SK-N-DZ (cell line): Measurements from ENCODE around the gene SMC6.

Experiments
- DNase-seq: peaks from one replicate; pipeline ENCODE4 v3.0.0-alpha.2; 2015; ENCODE audit warnings: low spot score

Gene SMC6

GRCh38 chr2:17652681-17653394 lies 100.8 kb downstream of the SMC6 start:
- DNase-seq = no peak

GRCh38 chr2:17649026-17649425 lies 104.6 kb downstream of the SMC6 start:
- DNase-seq = no peak

DNA sequence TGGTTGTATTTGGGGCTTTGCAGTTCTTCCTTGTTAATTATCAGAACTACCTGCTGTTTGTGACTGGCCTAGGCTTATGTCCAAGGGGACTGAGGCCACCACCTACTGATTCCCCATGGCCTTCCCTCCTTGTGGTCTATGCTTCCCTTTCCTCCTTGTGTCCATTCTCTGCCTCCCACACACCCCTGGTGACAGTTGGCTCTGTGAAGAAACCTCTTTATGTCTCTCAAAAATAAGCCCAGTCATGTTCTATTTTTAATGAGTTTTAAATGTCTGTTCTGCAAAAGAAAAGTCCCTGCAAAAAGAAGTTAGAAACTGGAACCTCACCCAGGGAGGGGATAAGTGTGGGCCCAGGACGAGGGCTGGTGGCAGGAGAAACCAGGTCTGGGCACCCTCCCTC lies 105.0 kb downstream of the SMC6 start:
- DNase-seq = no peak

DNA sequence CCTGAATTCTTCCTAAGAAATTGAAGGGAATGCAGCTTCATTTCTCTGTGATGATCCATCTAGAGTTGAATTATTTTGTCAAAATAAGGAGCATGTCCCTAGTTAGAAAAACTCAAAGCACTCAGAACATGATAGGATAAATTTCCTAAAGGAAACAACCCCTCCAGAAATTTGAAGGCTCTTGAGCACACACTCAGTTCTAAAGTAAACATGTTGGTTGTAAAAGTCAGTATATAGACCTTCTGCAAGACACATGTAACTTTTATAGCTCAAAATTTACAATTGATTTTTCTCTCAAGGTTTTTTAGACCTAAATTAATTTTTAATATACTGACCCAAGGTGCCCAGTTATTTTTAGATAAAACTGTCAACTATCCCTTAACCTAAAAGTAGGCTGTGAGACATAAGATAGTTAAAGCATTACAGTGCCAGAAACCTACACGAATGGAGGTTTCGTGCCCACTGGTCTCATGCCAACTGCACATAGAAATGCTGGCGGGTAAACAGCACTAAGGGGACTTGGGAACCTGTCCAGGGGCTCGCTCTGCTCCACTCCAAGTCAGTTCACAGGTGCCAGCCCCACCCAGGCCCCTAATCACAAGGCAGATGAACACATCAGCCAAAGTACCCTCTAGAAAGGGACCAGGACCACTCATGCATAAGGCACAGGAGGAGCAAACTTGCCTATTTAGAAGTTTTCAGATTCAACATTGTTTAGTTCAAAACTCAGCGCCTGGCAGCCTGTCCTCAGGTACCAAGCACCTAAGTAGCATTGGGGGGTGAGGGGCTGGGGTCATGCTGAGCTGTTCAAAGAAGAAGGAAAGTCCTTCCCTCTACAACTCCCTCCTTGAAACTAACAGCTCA lies 106.5 kb downstream of the SMC6 start:
- DNase-seq = no peak

- peak; percentile 54 for DNase-seq
Measured at GRCh38 chr2:17646081-17646554, 107.5 kb downstream of the SMC6 start.

- no peak for DNase-seq
Measured at GRCh38 chr2:17644997-17645720, 108.5 kb downstream of the SMC6 start.

- no peak for DNase-seq
Measured at GRCh38 chr2:17643031-17643615, 110.5 kb downstream of the SMC6 start.

DNA sequence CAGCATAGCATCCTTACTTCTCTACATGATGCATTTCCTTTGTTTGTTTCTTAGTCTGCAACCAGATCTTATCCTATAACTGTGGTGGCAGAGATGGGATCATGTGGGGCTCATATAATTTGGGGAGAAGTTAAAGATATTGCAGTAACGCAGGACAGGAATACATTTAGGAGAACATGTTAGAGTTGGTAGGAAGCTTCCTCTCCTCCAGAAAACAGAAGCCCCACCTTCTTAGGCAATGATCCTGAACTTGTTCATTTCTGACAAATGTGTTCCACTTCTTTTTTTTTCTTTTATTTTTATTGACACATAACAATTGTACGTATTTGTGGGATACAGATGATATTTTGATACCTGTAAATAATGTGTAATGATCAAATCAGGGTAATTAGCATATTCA lies 113.2 kb downstream of the SMC6 start:
- no peak for DNase-seq

- DNase-seq = no peak
Measured at GRCh38 chr2:17638196-17638743, 115.3 kb downstream of the SMC6 start.

DNA sequence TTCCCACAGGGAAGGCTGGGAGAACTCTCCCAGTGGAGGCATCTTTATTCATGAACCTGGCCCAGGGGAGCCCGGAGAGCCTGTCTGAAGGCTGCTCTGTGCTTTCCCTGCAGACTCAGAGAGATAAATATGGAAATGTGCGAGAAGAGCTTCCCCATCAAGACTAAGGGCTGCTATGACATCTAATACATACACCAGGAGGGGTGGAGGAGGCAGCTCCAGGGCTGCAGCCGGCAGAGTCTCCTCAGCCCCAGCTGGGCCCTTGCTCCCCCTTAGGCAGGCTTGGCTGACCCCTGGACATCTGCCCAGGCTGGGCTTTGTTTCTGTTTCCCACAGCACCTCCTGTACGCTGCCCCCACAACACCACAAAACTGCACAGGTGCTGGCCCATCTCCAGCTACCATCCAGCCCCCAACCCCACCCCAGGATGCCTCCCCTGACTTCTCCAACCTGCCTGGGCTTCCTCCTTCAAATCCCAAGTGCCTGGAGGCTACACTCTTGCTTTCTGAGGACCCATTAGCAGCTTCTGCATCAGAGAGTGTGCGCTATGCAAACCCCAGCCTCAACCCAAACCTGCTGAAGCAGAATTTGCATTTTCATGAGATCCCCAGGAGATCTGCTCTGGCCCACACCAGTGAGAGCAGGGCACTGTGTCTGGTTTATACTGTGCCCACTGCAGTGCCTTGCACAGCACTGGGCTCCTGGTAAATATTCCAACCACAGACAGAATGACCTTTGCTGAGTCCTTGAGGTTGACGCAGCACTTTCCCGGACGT lies 116.3 kb downstream of the SMC6 start:
- DNase-seq = no peak

DNA sequence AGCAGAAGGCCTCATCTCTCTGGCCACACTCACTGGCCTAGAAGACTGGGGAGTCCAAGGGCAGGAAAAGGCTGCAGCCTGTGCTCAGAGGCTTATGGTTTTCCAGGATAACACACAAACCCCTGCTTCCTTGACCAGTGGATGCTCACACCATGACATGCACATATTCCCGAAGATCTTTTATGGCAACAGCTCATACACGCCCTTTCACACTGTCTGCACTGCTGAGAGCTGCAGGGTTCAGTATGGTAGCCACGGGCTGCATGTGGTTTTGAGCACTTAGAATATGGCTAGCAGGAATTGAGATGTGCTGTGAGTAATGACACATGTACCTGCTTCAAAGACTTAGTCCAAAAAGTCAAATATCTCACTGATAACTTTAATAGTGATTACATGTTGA lies 117.4 kb downstream of the SMC6 start:
- no peak for DNase-seq

- DNase-seq = no peak
Measured at GRCh38 chr2:17634997-17635396, 118.6 kb downstream of the SMC6 start.

DNA sequence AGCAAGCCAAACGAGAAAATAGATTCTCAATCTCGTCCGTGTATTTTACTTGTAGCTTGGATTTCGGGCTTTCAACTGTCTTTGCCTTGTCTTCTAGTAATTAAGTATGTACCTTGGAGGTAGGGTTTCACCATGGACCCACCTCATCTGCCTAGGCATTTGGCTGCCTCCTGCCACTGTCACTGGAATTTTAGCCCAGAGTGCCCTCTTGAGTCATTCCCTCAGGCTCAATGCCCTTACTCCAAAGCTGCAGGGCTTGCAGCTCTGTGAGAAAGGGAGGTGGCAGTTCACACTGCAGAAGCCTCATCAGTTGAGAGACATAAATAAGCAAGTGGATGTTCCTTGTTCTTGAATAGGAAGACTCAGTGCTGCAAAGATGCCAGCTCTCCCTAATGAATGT lies 123.5 kb downstream of the SMC6 start:
- no peak for DNase-seq

DNA sequence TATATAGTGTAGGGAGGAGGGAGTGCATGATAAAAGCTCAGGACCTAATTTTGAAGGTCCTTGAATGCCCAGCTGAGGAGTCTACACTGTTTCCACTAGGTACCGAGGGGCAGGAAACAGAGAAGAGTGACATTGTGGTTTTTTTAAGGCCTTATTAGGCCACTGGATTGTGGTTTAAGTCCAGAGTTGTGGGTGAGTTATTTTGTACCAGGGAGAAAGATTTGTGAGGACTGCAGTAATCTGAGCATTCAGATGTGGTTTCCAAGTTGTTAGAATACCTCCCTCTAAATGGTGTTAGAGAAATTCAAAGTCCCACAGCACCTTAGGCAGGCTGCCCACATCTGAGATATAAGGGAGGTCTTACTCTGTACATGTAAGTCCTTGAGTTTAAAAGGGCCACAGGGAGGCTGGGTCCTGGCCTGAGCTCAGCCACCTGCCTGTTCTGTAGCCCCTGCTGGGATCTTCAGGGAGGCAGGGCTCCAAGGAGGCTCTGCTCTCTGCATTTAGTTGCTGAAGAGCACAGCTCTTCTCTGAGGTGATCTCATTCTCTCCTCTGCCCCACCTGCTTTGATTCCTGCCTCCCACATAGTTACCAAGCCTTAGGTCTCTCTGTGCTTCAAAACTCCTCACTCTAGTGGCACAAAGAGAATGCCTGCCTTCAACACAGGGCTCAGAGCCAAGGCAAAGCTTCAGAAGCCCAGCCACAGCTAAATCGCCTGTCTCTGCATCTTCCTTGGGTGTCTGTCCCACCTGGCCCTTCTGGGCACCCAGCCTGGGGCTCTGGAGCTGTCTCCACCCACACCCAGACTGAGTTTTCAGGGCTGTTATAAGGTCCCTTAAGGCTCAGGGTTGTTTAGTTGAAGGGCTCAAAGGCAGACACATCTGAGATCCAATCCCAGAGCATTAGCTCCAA lies 125.0 kb downstream of the SMC6 start:
- no peak for DNase-seq

GRCh38 chr2:17627434-17627833 lies 126.2 kb downstream of the SMC6 start:
- DNase-seq = no peak

DNA sequence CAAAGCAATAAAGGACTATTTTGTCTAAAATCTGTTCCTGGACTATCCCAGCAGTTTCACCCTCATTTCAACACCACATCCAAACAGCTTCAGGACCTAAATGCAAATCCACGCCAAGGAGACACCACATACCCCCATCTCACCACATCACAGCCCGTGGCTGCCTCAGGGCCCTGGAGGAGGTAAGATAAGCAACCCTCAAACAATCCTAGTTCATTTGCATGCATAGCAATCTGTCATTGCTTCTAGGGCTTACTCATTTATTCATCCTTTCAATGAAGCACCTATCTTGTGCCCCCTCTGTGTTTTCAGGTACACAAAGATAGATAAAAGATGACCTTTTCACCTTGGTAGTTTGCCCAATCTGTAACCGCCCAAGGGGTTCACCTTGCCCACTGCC lies 126.6 kb downstream of the SMC6 start:
- DNase-seq = no peak

DNA sequence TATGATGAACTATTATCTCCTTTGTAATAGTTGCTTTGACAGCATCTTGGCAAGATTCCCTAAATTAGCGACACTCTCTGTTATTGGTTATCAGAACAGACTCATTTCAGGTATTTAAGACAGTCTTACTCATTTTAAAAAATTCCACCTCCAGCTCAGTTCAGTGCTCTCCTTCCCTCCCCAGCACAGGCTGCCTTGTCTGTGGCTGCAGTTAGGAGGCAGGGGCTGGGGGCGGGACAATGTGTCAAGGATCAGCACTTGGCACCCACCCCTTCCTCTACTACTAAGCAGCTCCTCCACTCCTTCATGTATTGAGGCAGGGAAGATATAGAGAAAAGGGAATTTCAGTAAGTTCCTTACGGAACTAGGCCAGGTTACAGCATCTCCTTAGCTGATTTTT lies 128.2 kb downstream of the SMC6 start:
- no peak for DNase-seq

DNA sequence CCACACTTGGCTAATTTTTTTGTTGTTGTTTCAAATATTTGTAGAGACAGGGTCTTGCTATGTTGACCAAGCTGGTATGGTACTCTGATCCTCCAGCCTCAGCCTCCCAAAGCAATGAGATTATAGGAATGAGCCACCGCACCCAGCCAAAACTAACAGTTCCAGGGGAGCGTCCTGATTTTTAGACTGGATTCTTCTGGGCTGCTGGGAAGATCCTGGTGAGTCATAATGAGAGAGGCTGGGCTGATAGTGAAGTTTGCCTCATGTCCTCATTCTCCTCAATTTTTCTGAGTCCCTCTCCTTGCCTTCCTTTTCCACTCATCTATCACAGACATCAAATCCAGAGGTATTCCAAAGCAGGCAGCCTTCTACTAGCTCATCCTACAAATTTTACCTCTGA lies 131.8 kb downstream of the SMC6 start:
- no peak for DNase-seq

DNA sequence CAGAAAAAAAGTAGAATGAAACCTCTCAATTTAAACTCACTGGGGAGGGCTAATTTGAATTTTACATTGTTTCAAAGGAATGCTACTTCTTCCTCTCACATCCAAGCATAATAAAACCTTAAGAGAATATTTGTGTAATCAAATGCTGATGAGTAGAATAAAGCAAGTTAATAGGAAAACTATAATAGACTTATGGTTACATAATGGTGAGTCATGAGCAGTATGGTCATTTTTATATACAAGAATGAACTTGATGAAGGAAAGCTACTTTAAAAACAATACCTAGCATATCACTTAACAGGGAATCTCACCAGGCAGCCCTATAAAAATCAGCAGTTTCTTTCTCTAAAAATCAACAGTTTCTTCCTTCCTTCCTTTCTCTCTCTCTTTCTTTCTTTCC lies 132.8 kb downstream of the SMC6 start:
- DNase-seq = no peak

DNA sequence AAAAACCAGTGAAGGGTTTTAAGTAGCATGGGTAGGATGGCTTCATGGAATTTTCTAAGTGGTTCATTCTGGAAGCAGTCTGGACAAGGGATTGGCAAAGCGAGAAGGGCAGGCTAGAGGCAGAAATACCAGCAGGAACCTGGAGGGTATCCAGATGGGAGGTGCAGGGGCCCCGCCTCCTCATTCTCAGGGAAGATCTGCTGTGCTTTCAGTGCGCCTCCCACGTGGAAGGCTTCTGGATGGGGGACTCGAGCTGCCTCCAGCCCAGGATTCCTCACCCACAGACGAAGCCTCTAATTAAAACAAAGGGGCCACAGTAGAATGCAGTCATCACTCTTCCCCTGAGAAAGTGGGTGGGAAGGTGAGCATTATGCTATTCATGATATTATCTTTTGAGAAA lies 133.3 kb downstream of the SMC6 start:
- no peak for DNase-seq
